ENCODE data around the gene IGLON5.

The IGLON5 gene

DNA sequence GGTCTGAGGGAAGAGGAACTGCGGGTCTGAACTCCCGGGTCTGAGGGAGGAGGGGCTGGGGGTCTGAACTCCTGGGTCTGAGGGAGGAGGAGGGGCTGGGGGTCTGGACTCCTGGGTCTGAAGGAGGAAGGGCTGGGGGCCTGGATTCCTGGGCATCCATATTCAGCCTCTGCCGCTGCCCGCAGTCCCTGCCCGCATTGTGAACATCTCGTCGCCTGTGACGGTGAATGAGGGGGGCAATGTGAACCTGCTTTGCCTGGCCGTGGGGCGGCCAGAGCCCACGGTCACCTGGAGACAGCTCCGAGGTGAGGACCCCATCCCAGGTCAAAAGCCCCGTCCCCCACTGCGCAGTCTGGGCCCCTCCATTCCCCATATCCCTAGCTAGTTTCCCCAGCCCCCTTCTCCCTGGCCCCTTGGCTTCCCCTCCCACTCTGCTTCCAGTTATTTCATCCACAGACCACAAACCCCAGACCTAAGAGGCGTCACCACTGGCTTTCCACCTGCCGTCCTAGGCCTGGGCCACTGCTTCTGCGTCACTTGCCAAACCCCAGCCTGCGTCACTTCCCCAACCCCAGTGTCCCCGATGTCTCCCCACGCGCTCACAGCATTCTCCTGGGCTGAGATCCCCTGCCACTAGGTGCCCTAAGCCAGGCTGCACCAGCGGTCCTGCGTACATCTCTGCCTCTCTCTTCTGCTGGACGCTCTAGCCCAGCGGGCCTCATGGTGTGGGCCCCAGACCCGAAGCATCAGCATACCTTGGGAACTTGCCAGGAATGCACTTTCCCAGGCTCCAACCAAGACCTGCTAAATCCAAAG lies 13.9 kb downstream of the IGLON5 start:
- Histone ChIP-seq H3K4me1 (peaks cover 8% of the 10 kb centered on the region; the same call in 1 of the 2 replicates), H4K20me1 (peaks cover 1% of the 10 kb centered on the region; the same call in 1 of the 2 replicates), H3K4me2 (no peak overlapping the region), H3K36me3 (peaks cover 1% of the 10 kb centered on the region; the same call in 1 of the 2 replicates), H3K9ac (no peak overlapping the region), H3K9me3 (peaks cover 10% of the 10 kb centered on the region), H3K27me3 (peaks cover 35% of the 10 kb centered on the region), H3K4me3 (no peak overlapping the region), H3K27ac (no peak overlapping the region)
- no peak for TF ChIP-seq Cebpa-rat (IDR thresholded peaks at IDR 0.05)

DNA sequence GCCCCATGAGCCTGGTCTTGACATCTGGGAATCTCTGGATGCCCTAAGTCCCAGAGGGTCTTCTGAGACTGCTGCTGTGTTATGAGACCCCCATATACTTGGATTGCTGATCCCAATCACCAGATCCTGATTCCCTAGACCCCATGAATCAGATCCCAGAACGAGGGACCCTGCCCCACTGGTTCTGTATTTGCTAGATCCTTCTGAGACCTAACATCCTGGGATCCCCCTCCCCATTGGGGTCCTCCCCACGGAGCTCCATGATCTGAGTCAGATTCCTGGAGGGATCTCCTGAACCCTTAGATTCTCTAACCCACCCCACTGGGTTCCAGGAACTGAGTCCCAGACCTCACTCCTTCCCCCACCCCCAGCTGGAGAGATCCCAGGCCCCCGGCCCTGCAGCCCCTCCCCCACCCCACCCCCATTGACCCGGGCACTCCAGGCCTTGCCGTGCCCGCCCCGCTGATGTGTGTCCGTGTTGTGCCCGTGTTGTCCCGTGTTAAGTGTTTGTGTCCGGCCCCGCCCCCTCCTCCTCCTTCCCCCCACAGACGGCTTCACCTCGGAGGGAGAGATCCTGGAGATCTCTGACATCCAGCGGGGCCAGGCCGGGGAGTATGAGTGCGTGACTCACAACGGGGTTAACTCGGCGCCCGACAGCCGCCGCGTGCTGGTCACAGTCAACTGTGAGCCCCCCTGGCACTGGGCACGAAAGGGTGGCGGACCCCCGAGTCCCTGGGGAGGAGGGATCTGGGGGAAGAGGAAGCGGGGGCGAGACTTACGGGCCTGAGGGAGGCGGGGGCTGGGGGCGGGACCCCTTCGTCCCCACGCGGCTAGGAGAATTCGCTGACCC lies 15.0 kb downstream of the IGLON5 start:
- no peak overlapping the region for H3K4me3 ChIP-seq
- no peaks in the 10 kb centered on the region for H4K20me1 ChIP-seq
- H3K9me3 ChIP-seq = peaks cover 21% of the 10 kb centered on the region
- H3K9ac ChIP-seq = no peak overlapping the region
- H3K4me1 ChIP-seq = peaks cover 8% of the 10 kb centered on the region; the same call in 1 of the 2 replicates
- H3K27ac ChIP-seq = no peak overlapping the region
- TF ChIP-seq Cebpa-rat (IDR thresholded peaks at IDR 0.05) = no peak
- H3K4me2 ChIP-seq = no peak overlapping the region
- H3K27me3 ChIP-seq = peaks cover 35% of the 10 kb centered on the region
- H3K36me3 ChIP-seq = peaks cover 11% of the 10 kb centered on the region

- H3K4me1 ChIP-seq = peaks cover 8% of the 10 kb centered on the region; the same call in 1 of the 2 replicates
- no peak overlapping the region for H3K9ac ChIP-seq
- H3K27me3 ChIP-seq = peaks cover 35% of the 10 kb centered on the region
- no peak overlapping the region for H3K4me3 ChIP-seq
- peaks cover 25% of the 10 kb centered on the region for H3K9me3 ChIP-seq
- H3K4me2 ChIP-seq = no peak overlapping the region
- TF ChIP-seq Cebpa-rat (IDR thresholded peaks at IDR 0.05) = no peak
- H4K20me1 ChIP-seq = no peaks in the 10 kb centered on the region
- peaks cover 11% of the 10 kb centered on the region for H3K36me3 ChIP-seq
- H3K27ac ChIP-seq = no peak overlapping the region
Measured at GRCh38 chr19:51327066-51328001, 15.9 kb downstream of the IGLON5 start.

- Histone ChIP-seq H3K4me2 (no peak overlapping the region), H3K4me1 (no peaks in the 10 kb centered on the region), H3K4me3 (no peak overlapping the region), H4K20me1 (no peaks in the 10 kb centered on the region), H3K9me3 (peaks cover 25% of the 10 kb centered on the region), H3K27ac (no peak overlapping the region), H3K36me3 (peaks cover 11% of the 10 kb centered on the region), H3K9ac (no peak overlapping the region), H3K27me3 (peaks cover 35% of the 10 kb centered on the region)
- TF ChIP-seq Cebpa-rat (IDR thresholded peaks at IDR 0.05) = no peak
Measured at GRCh38 chr19:51329411-51329810, 18.0 kb downstream of the IGLON5 start.

DNA sequence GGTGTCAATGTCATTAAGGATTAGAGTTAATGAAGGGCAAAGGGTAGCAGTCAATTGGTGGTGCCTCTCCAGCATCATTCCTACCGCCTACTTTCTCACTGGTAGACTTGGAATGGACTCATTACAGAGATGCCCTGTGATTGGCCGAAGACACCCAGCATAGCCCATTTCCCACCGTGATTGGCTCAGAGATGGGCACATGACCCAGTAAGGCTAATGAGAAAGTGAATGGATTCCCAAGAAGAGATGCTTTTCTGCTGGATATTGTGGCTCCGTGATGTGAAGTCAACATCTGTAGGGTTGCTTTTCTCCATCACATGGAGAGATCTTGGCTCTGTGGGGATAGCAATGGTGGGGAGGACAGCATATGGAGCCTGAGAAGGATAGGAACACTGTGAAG lies 18.9 kb downstream of the IGLON5 start:
- no peaks in the 10 kb centered on the region for H3K4me1 ChIP-seq
- no peak overlapping the region for H3K4me3 ChIP-seq
- peaks cover 25% of the 10 kb centered on the region for H3K9me3 ChIP-seq
- peaks cover 11% of the 10 kb centered on the region for H3K36me3 ChIP-seq
- no peak overlapping the region for H3K4me2 ChIP-seq
- H4K20me1 ChIP-seq = no peaks in the 10 kb centered on the region
- peaks cover 35% of the 10 kb centered on the region for H3K27me3 ChIP-seq
- H3K9ac ChIP-seq = no peak overlapping the region
- H3K27ac ChIP-seq = no peak overlapping the region
- TF ChIP-seq Cebpa-rat (IDR thresholded peaks at IDR 0.05) = no peak

- Histone ChIP-seq H3K36me3 (peaks cover 11% of the 10 kb centered on the region), H3K4me2 (no peak overlapping the region), H3K9me3 (peaks cover 25% of the 10 kb centered on the region), H3K4me1 (no peaks in the 10 kb centered on the region), H3K27me3 (peaks cover 28% of the 10 kb centered on the region), H3K4me3 (no peak overlapping the region), H4K20me1 (no peaks in the 10 kb centered on the region), H3K27ac (no peak overlapping the region), H3K9ac (no peak overlapping the region)
- TF ChIP-seq Cebpa-rat (IDR thresholded peaks at IDR 0.05) = no peak
Measured at GRCh38 chr19:51331193-51331592, 19.7 kb downstream of the IGLON5 start.

DNA sequence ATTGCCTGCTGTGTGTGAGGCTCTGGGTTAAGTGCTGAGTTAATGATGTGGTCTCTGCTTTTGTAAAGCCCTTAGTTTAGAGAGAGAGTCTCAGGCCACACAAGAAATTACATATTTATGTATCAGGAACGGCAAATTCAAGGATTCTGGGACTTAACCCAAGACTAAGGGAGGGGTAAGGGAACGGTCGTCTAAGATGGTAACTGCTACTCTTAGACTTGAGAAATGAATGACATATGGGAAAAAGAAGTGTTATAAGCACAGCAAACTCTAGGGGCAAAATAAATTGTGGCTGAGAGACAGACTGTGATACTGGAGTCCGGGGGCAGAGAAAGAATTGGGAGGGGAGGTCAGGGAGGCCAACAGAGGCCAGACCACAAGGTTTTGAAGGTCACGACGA lies 20.3 kb downstream of the IGLON5 start:
- H3K9ac ChIP-seq = no peak overlapping the region
- no peak overlapping the region for H3K4me2 ChIP-seq
- peaks cover 25% of the 10 kb centered on the region for H3K27me3 ChIP-seq
- H3K4me1 ChIP-seq = no peaks in the 10 kb centered on the region
- H3K36me3 ChIP-seq = peaks cover 11% of the 10 kb centered on the region
- H3K4me3 ChIP-seq = no peak overlapping the region
- peaks cover 25% of the 10 kb centered on the region for H3K9me3 ChIP-seq
- H3K27ac ChIP-seq = no peak overlapping the region
- no peaks in the 10 kb centered on the region for H4K20me1 ChIP-seq
- no peak for TF ChIP-seq Cebpa-rat (IDR thresholded peaks at IDR 0.05)

DNA sequence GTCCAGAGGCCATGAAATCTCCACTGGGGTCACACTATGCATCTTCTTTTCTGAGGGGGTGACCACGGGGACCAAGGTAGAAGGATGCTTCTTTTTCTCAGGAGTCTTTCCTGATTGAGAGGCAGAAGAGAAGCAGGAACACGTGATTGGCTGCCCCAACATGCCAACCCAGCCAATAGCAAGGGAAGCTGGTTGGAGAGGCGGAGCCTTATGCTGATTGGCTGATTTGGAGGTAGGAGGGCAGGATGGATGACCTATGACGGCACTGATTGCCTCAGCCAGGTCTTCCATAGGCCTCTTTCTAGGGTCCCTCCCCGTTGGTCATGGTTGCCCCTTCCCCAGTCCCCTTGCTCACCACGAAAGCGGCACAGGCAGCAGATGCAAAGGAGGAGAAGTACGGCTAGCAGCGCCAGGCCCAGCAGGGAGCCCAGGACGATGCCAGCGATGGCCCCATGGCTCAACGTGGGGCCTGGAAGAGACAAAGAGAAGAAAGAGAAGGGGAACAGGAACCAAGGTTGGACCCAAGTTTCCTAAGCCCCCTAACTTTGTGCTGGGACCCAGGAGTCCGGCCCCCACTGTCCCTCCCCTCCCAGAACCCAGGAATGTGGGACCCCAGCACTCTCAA lies 22.5 kb downstream of the IGLON5 start:
- H3K36me3 ChIP-seq = peaks cover 11% of the 10 kb centered on the region
- no peak overlapping the region for H3K4me3 ChIP-seq
- H3K4me1 ChIP-seq = peaks cover 8% of the 10 kb centered on the region
- no peak for TF ChIP-seq Cebpa-rat (IDR thresholded peaks at IDR 0.05)
- H3K27ac ChIP-seq = no peak overlapping the region
- 0 out of 2 replicates have a peak, but pooled peaks cover 4% of the 10 kb centered on the region for H3K27me3 ChIP-seq
- no peak overlapping the region for H3K4me2 ChIP-seq
- H3K9me3 ChIP-seq = peaks cover 17% of the 10 kb centered on the region
- no peaks in the 10 kb centered on the region for H4K20me1 ChIP-seq
- no peak overlapping the region for H3K9ac ChIP-seq
